ENCODE measurements around the gene NCAPD3.

The NCAPD3 gene

DNA sequence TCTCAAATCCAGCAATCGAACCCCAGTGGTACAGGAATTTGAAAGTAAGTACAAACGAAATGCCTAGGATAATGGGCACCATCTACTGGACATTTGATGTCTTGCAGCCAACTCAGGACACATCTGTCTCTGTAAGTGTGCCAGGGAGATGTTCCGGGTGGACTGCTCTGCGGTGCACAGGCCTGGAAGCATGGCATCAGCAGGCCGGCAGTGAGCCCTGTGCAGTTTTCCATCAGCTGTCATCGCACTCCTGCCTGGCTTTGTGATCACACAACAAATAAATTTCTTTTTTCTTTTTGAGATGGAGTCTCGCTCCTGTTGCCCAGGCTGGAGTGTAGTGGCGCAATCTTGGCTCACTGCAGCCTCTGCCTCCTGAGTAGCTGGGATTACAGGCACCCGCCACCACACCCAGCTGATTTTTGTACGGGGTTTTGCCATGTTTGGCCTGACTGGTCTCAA, 83.9 kb downstream of the NCAPD3 start:
- no peaks in the 10 kb centered on the region for H3F3A ChIP-seq (ENCODE audit: control insufficient read depth, insufficient read depth)
- H3K79me2 ChIP-seq (ENCODE audit: control insufficient read depth, low read length) = no peaks in the 10 kb centered on the region
- no peaks in the 10 kb centered on the region for H3K27me3 ChIP-seq (ENCODE audit: control insufficient read depth, low read length)
- H3K9me3 ChIP-seq (ENCODE audit: control insufficient read depth, insufficient read depth, low read length) = no peaks in the 10 kb centered on the region
- no peak overlapping the region for H3K4me3 ChIP-seq (ENCODE audit: low read length)
- no peak for TF ChIP-seq EZH2phosphoT487 (IDR thresholded peaks at IDR 0.05; ENCODE audit: borderline replicate concordance, low read length)
- TF ChIP-seq, protein P1, sequence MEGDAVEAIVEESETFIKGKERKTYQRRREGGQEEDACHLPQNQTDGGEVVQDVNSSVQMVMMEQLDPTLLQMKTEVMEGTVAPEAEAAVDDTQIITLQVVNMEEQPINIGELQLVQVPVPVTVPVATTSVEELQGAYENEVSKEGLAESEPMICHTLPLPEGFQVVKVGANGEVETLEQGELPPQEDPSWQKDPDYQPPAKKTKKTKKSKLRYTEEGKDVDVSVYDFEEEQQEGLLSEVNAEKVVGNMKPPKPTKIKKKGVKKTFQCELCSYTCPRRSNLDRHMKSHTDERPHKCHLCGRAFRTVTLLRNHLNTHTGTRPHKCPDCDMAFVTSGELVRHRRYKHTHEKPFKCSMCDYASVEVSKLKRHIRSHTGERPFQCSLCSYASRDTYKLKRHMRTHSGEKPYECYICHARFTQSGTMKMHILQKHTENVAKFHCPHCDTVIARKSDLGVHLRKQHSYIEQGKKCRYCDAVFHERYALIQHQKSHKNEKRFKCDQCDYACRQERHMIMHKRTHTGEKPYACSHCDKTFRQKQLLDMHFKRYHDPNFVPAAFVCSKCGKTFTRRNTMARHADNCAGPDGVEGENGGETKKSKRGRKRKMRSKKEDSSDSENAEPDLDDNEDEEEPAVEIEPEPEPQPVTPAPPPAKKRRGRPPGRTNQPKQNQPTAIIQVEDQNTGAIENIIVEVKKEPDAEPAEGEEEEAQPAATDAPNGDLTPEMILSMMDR (IDR thresholded peaks at IDR 0.05; ENCODE audit: low read depth, low read length, poor library complexity, severe bottlenecking) = peak; percentile 66
- no peak overlapping the region for H3K4me2 ChIP-seq (ENCODE audit: low read length)
- H3K9me2 ChIP-seq (replicated peaks; ENCODE audit: control insufficient read depth, low read length) = no peaks in the 10 kb centered on the region
- H4K20me1 ChIP-seq (ENCODE audit: control insufficient read depth, insufficient read depth, low read depth, low read length) = no peaks in the 10 kb centered on the region
- H3K27ac ChIP-seq (ENCODE audit: low read depth, low read length) = no peak overlapping the region
- no peaks in the 10 kb centered on the region for H3K36me3 ChIP-seq (ENCODE audit: control insufficient read depth, low read length)
- H3K4me1 ChIP-seq (ENCODE audit: control insufficient read depth, low read length) = no peaks in the 10 kb centered on the region

DNA sequence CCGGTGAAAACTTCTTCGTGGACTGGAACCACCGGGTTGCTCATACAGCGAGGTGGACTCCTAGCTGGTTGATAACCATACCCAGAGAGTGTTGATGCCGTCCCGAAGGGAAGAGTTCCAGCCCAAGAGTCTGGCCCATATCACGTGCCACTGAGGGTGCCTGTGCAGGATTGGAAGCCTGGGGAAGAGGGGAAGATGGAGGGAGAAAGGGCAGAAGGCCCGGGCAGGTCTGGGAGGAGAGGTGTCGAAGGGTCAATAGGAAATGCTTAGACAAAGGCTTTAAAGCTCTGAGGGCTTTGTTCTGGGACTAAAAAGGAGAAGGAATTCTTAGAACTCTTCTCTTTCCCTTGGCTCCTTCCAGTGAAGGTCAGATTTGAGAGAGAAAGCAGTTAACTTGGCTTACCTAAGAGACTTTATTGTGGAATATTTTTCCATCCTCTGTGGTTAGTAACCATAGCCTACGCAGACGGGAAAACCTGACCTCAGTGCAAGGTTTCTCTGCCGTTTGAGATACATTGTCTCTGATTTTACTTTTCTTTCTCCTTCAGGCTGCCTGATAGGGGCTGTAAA, 84.4 kb downstream of the NCAPD3 start:
- H3K4me3 ChIP-seq (ENCODE audit: low read length) = no peak overlapping the region
- no peaks in the 10 kb centered on the region for H3K9me2 ChIP-seq (replicated peaks; ENCODE audit: control insufficient read depth, low read length)
- no peaks in the 10 kb centered on the region for H3K4me1 ChIP-seq (ENCODE audit: control insufficient read depth, low read length)
- H4K20me1 ChIP-seq (ENCODE audit: control insufficient read depth, insufficient read depth, low read depth, low read length) = no peaks in the 10 kb centered on the region
- no peaks in the 10 kb centered on the region for H3K79me2 ChIP-seq (ENCODE audit: control insufficient read depth, low read length)
- peaks cover 4% of the 10 kb centered on the region; the same call in 1 of the 2 replicates for H3K27me3 ChIP-seq (ENCODE audit: control insufficient read depth, low read length)
- no peaks in the 10 kb centered on the region for H3F3A ChIP-seq (ENCODE audit: control insufficient read depth, insufficient read depth)
- no peak overlapping the region for H3K4me2 ChIP-seq (ENCODE audit: low read length)
- H3K27ac ChIP-seq (ENCODE audit: low read depth, low read length) = no peak overlapping the region
- TF ChIP-seq, protein P1 (IDR thresholded peaks at IDR 0.05; ENCODE audit: low read depth, low read length, poor library complexity, severe bottlenecking) = no peak
- no peak for TF ChIP-seq EZH2phosphoT487 (IDR thresholded peaks at IDR 0.05; ENCODE audit: borderline replicate concordance, low read length)
- no peaks in the 10 kb centered on the region for H3K9me3 ChIP-seq (ENCODE audit: control insufficient read depth, insufficient read depth, low read length)
- no peaks in the 10 kb centered on the region for H3K36me3 ChIP-seq (ENCODE audit: control insufficient read depth, low read length)

DNA sequence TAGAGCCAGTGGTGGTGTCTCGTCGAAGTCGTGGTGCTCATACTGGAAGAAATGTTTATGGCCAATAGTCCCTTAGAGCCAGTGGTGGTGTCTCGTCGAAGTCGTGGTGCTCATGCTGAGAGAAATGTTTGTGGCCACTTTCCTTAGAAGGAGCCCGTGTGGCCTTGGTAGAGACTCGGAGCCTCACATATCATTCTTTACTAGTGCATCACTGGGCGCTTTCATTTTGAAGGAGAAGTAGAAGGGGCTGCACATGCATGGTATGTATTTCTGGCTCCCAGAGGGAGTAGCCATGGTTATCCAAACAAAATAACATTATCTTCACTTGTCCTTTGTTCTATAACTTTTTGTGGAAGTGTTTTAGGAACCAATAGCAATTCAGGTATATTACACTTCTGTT, 85.4 kb downstream of the NCAPD3 start:
- Histone ChIP-seq H3K27ac (ENCODE audit: low read depth, low read length) (no peak overlapping the region), H3K9me3 (ENCODE audit: control insufficient read depth, insufficient read depth, low read length) (no peaks in the 10 kb centered on the region), H3K27me3 (ENCODE audit: control insufficient read depth, low read length) (peaks cover 4% of the 10 kb centered on the region; the same call in 1 of the 2 replicates), H3F3A (ENCODE audit: control insufficient read depth, insufficient read depth) (no peaks in the 10 kb centered on the region), H3K4me3 (ENCODE audit: low read length) (no peak overlapping the region), H3K9me2 (replicated peaks; ENCODE audit: control insufficient read depth, low read length) (no peaks in the 10 kb centered on the region), H3K4me1 (ENCODE audit: control insufficient read depth, low read length) (no peaks in the 10 kb centered on the region), H3K36me3 (ENCODE audit: control insufficient read depth, low read length) (no peaks in the 10 kb centered on the region), H4K20me1 (ENCODE audit: control insufficient read depth, insufficient read depth, low read depth, low read length) (no peaks in the 10 kb centered on the region), H3K79me2 (ENCODE audit: control insufficient read depth, low read length) (no peaks in the 10 kb centered on the region), H3K4me2 (ENCODE audit: low read length) (no peak overlapping the region)
- no peak for TF ChIP-seq EZH2phosphoT487 (IDR thresholded peaks at IDR 0.05; ENCODE audit: borderline replicate concordance, low read length)
- TF ChIP-seq, protein P1 (IDR thresholded peaks at IDR 0.05; ENCODE audit: low read depth, low read length, poor library complexity, severe bottlenecking) = no peak

All from DOHH2 (cell line).